Measurements from ENCODE around the gene CCDC167. TPM values are rescaled to one million over a fixed set of nuclear protein-coding genes. Genes with fewer than 3 reads are reported as not detected.

CCDC167 gene
- total RNA-seq, 1 donor from 2014 or later: 29.7 TPM

GRCh38 chr6:37442416-37443215 lies 57.1 kb downstream of the CCDC167 start:
- FAIRE-seq (no peak), DNase-seq (ENCODE audit: low read depth) (no peak)
- H3K27me3 ChIP-seq (ENCODE audit: control insufficient read depth, insufficient read depth, low read length): no peaks in the 10 kb centered on the region
- peaks cover 6% of the 10 kb centered on the region for H3K36me3 ChIP-seq (ENCODE audit: control insufficient read depth, insufficient read depth, low read length)
- TF ChIP-seq, protein P1, sequence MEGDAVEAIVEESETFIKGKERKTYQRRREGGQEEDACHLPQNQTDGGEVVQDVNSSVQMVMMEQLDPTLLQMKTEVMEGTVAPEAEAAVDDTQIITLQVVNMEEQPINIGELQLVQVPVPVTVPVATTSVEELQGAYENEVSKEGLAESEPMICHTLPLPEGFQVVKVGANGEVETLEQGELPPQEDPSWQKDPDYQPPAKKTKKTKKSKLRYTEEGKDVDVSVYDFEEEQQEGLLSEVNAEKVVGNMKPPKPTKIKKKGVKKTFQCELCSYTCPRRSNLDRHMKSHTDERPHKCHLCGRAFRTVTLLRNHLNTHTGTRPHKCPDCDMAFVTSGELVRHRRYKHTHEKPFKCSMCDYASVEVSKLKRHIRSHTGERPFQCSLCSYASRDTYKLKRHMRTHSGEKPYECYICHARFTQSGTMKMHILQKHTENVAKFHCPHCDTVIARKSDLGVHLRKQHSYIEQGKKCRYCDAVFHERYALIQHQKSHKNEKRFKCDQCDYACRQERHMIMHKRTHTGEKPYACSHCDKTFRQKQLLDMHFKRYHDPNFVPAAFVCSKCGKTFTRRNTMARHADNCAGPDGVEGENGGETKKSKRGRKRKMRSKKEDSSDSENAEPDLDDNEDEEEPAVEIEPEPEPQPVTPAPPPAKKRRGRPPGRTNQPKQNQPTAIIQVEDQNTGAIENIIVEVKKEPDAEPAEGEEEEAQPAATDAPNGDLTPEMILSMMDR (IDR thresholded peaks at IDR 0.05; ENCODE audit: insufficient read depth, low read length, severe bottlenecking): no peak
- no peak overlapping the region for H3K4me3 ChIP-seq (ENCODE audit: low read depth, low read length)

GRCh38 chr6:37441651-37442050 lies 58.0 kb downstream of the CCDC167 start:
- H3K36me3 ChIP-seq (ENCODE audit: control insufficient read depth, insufficient read depth, low read length): peaks cover 4% of the 10 kb centered on the region
- TF ChIP-seq, protein P1 (IDR thresholded peaks at IDR 0.05; ENCODE audit: insufficient read depth, low read length, severe bottlenecking): no peak
- no peaks in the 10 kb centered on the region for H3K27me3 ChIP-seq (ENCODE audit: control insufficient read depth, insufficient read depth, low read length)
- FAIRE-seq: no peak
- H3K4me3 ChIP-seq (ENCODE audit: low read depth, low read length): no peak overlapping the region
- no peak for DNase-seq (ENCODE audit: low read depth)

DNA sequence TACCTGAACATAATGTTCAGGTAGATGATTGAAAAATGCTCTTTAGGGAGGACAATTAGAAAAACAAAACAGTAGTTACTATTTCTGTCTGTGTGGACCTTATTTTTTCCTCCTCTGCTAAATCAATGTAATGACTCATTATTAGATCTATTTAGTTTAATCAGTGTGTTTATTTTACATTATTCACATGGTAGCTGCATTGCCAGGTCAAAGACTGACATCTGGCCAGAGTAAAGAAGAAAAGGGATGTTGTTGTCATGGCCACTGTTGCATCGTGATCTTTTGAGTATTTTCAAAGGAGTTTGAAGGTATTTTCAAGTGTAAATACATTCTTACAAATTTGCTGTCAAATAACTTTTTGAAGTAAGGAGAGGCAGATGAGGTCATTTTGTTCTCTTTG lies 60.8 kb downstream of the CCDC167 start:
- Histone ChIP-seq H3K27me3 (ENCODE audit: control insufficient read depth, insufficient read depth, low read length) (no peaks in the 10 kb centered on the region), H3K36me3 (ENCODE audit: control insufficient read depth, insufficient read depth, low read length) (peaks cover 6% of the 10 kb centered on the region), H3K4me3 (ENCODE audit: low read depth, low read length) (no peak overlapping the region)
- FAIRE-seq: no peak
- TF ChIP-seq, protein P1 (IDR thresholded peaks at IDR 0.05; ENCODE audit: insufficient read depth, low read length, severe bottlenecking): no peak
- no peak for DNase-seq (ENCODE audit: low read depth)

DNA sequence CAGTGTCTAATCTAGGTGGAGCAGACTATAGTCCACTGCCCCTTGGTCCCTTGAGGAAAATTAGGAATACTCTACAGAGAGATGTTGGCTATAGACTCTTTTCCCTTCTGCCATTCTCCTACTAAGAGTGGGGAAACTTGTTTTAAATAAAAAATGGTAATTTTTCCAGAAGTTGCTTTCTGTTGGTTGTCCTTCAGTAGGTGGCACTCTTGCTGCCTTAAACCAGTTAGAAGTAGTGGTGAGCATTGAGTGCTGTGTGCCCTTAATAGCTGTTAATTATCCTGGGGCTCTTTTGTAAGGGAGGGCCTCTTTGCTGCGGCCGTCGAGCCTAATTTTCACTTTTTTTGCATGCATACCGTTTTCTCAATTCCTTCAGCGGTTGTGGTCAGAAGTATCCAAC lies 63.9 kb downstream of the CCDC167 start:
- H3K4me3 ChIP-seq (ENCODE audit: low read depth, low read length): no peak overlapping the region
- FAIRE-seq (no peak), DNase-seq (ENCODE audit: low read depth) (no peak)
- TF ChIP-seq, protein P1 (IDR thresholded peaks at IDR 0.05; ENCODE audit: insufficient read depth, low read length, severe bottlenecking): no peak
- H3K27me3 ChIP-seq (ENCODE audit: control insufficient read depth, insufficient read depth, low read length): no peaks in the 10 kb centered on the region
- H3K36me3 ChIP-seq (ENCODE audit: control insufficient read depth, insufficient read depth, low read length): peaks cover 5% of the 10 kb centered on the region

- Histone ChIP-seq H3K4me3 (ENCODE audit: low read depth, low read length) (no peak overlapping the region), H3K27me3 (ENCODE audit: control insufficient read depth, insufficient read depth, low read length) (no peaks in the 10 kb centered on the region), H3K36me3 (ENCODE audit: control insufficient read depth, insufficient read depth, low read length) (peaks cover 5% of the 10 kb centered on the region)
- TF ChIP-seq, protein P1 (IDR thresholded peaks at IDR 0.05; ENCODE audit: insufficient read depth, low read length, severe bottlenecking): no peak
- DNase-seq (ENCODE audit: low read depth) (no peak), FAIRE-seq (no peak)
Observed at GRCh38 chr6:37435373-37435772, 64.3 kb downstream of the CCDC167 start.

All from bronchial epithelial cell (primary cell).